DOHH2 (cell line): ENCODE data around the gene NUBP2.

ENCODE experiments used
- EZH2phosphoT487 ChIP-seq: fragments of 200-600 bp; sonication (generic); IDR thresholded peaks from 2 replicates; pipeline ENCODE4 v1.6.1; 2017; ENCODE audit warnings: borderline replicate concordance, mild to moderate bottlenecking, antibody characterized with exemption, low read length, moderate library complexity, mixed read lengths
- TF ChIP-seq, protein P1 (sequence below): fragments of 200-600 bp; sonication (generic); IDR thresholded peaks from one replicate; pipeline ENCODE4 v1.5.1; 2014; ENCODE audit warnings: antibody characterized with exemption, mild to moderate bottlenecking, low read depth, low read length; ENCODE audit not compliant: poor library complexity, severe bottlenecking

DNA sequence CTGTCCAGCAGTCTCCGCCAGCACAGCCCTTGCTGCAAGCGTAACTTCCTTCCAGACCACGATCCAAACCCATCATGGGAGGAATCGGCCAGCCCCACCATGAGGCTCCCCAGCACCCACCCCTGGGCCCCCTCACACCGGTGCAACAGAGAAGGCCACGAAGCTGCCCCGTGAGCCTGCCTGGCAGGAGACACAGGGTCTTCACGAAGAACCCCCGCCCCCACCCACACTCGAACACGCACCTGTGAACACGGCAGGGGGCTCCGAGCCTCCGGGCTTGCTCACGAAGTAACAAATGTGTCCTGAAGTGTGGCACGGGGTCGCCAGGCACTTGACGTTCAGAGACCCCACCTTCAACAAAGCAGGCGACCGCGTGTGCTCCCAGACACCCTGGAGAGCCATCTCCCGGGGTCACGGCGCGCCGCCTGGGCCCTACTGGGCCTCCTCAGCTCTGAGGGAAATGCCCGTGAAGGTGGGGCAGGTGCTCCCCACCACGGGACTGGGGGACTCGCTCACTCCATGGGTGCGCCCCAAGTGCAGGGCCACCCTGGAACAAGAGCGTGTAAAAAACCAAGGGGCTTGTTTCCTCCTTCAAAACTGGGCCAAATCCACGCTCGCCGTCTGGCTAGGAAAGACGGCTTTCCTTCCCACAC lies 36.2 kb downstream of the NUBP2 start:
- TF ChIP-seq, protein P1, sequence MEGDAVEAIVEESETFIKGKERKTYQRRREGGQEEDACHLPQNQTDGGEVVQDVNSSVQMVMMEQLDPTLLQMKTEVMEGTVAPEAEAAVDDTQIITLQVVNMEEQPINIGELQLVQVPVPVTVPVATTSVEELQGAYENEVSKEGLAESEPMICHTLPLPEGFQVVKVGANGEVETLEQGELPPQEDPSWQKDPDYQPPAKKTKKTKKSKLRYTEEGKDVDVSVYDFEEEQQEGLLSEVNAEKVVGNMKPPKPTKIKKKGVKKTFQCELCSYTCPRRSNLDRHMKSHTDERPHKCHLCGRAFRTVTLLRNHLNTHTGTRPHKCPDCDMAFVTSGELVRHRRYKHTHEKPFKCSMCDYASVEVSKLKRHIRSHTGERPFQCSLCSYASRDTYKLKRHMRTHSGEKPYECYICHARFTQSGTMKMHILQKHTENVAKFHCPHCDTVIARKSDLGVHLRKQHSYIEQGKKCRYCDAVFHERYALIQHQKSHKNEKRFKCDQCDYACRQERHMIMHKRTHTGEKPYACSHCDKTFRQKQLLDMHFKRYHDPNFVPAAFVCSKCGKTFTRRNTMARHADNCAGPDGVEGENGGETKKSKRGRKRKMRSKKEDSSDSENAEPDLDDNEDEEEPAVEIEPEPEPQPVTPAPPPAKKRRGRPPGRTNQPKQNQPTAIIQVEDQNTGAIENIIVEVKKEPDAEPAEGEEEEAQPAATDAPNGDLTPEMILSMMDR, result no peak
- no peak for TF ChIP-seq EZH2phosphoT487
